ENCODE measurements around the gene NR2C1. TPM values are rescaled to one million over a fixed set of nuclear protein-coding genes. Genes with fewer than 3 reads are reported as not detected.

Gene NR2C1
- total RNA-seq, 8 experiments from 2014 or later: 31.1 to 178 (median 50.1) TPM

GRCh38 chr12:95077341-95077740 is 3.9 kb upstream of the NR2C1 start:
- in situ Hi-C loops (cut with MboI; ENCODE audit: low pct_unique_long_range_greater_than_20kb in 2 of 9, low sequenced_read_pairs in 9 of 9, unreplicated experiment in 9 of 9): no loop called here
- Histone ChIP-seq H3K27ac (no peak overlapping the region), H3K4me3 (no peak overlapping the region), H3K4me1 (replicated peaks in 1 of 2) (no peaks in the 10 kb centered on the region)
- ATAC-seq (replicated peaks in 6 of 8): no peak
- 40 to 97% (median 93%) methylated on average over 2 to 4 of the region's 4 CpGs for whole genome bisulfite sequencing, 10 experiments

DNA sequence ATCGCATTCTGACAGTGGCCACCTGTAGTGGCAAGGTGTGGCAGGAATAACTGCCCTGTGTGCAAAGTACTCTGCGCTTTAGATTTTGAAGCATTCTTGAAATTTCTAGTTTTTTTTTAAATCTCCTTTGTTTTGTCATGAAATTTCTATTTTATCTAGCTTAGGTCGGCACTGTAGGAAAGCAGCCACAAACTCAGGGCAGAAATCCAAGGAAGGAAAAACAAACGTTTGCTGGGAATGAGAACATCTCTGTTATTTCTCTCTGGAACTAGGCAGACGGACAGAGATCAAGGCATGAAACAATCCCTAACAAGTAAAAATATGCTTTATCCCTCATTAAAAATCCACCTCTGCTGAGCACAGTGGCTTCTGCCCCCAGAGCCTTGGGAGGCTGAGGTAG is 1.3 kb upstream of the NR2C1 start:
- WGBS, 10 experiments: 25 to 100% (median 90%) methylated on average over 1 to 5 of the region's 5 CpGs

DNA sequence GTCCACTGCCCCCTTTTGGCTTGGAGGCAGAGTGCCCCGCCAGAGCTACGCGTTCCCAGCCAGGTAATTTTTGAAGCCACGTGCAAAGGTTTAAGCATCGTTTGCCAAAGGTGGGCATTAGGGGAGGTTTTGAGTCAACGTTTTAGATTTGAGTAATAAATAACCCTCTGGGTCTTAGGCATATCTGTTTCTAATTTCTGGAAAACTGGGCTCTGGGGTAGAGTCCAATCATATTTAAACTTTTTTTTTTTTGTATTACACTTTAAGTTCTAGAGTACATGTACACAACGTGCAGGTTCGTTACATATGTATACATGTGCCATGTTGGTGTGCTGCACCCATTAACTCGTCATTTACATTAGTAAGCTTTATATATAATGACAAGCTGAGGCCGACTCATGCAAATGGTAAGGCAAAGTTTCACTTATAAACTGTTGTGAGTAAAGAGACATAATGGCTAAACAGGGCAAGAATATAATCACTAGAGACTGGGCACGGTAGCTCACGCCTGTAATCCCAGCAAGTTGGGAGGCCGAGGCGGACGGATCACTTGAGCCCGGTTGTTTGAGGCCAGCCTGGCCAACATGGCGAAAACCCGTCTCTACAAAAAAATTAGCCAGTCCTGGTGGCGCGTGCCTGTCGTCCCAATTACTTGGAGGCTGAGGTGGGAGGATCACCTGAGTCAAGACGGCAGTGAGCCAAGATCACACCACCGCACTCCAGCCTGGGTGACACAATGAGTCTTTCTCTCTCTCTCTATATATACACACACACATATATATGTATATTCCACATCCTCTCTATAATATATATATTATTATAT is 491 bp upstream of the NR2C1 start:
- peaks cover 3 to 4% of the 10 kb centered on the region in 2 donors for H3K4me1 ChIP-seq (replicated peaks in 1 of 2)
- ATAC-seq (replicated peaks in 6 of 8): peak in 2 of 8 experiments; percentile 2 to 7
- no peak overlapping the region for H3K27ac ChIP-seq
- peak overlapping the region; percentile 73 to 99 (median 85) for H3K4me3 ChIP-seq
- 0 to 78% (median 35%) methylated on average over 1 to 16 of the region's 23 CpGs; no CpG with 5 or more reads in 2 of the 10 experiments for WGBS, 10 experiments
- in situ Hi-C loops (cut with MboI; ENCODE audit: low pct_unique_long_range_greater_than_20kb in 2 of 9, low sequenced_read_pairs in 9 of 9, unreplicated experiment in 9 of 9): no loop called here

More for the DNA sequence above, 1.3 kb upstream of the NR2C1 start:
- in situ Hi-C loops (cut with MboI; ENCODE audit: low pct_unique_long_range_greater_than_20kb in 2 of 9, low sequenced_read_pairs in 9 of 9, unreplicated experiment in 9 of 9): no loop called here
- peaks cover 3 to 4% of the 10 kb centered on the region in 2 donors for H3K4me1 ChIP-seq (replicated peaks in 1 of 2)
- H3K27ac ChIP-seq: no peak overlapping the region
- ATAC-seq (replicated peaks in 6 of 8): no peak
- H3K4me3 ChIP-seq: no peak overlapping the region

GRCh38 chr12:95070378-95070777 is 3.0 kb downstream of the NR2C1 start:
- H3K27ac ChIP-seq: no peak overlapping the region
- WGBS, 10 experiments: 40 to 90% (median 73%) methylated on average over 1 of the region's 1 CpG; no CpG with 5 or more reads in 4 of the 10 experiments
- peaks cover 3 to 4% of the 10 kb centered on the region in 2 donors for H3K4me1 ChIP-seq (replicated peaks in 1 of 2)
- ATAC-seq (replicated peaks in 6 of 8): no peak
- in situ Hi-C loops (cut with MboI; ENCODE audit: low pct_unique_long_range_greater_than_20kb in 2 of 9, low sequenced_read_pairs in 9 of 9, unreplicated experiment in 9 of 9): no loop called here
- no peak overlapping the region for H3K4me3 ChIP-seq

- in situ Hi-C loops (cut with MboI; ENCODE audit: low pct_unique_long_range_greater_than_20kb in 2 of 9, low sequenced_read_pairs in 9 of 9, unreplicated experiment in 9 of 9): no loop called here
- Histone ChIP-seq H3K27ac (no peak overlapping the region), H3K4me1 (replicated peaks in 1 of 2) (no peaks in the 10 kb centered on the region), H3K4me3 (no peak overlapping the region)
- WGBS, 10 experiments: 0 to 100% (median 86%) methylated on average over 1 to 7 of the region's 7 CpGs
- peak in 3 of 8 experiments; percentile 88 to 97 (median 92) for ATAC-seq (replicated peaks in 6 of 8)
These were observed 7.1 kb downstream of the NR2C1 start for GRCh38 chr12:95066091-95066855.

DNA sequence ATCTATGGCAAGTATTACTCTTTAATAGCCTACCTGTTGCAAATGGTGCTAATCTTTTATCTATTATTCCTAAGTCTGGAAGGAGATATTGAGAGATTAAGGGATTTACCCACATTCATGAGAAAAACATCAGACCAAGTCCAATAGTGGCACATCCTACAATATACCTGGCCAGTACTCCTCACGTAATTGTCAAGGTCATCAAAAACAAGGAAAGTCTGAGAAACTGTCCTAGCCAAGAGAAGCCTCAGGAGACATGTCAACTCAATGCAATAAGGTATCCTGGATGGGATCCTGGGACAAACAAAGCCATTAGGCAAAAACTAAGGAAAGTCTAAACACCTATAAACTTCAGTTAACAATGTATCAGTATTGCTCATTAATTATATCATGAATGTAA is 12.5 kb downstream of the NR2C1 start:
- Histone ChIP-seq H3K4me1 (replicated peaks in 1 of 2) (no peaks in the 10 kb centered on the region), H3K4me3 (no peak overlapping the region), H3K27ac (no peak overlapping the region)
- 88 to 100% (median 100%) methylated on average over 1 of the region's 1 CpG; no CpG with 5 or more reads in 4 of the 10 experiments for WGBS, 10 experiments
- in situ Hi-C loops (cut with MboI; ENCODE audit: low pct_unique_long_range_greater_than_20kb in 2 of 9, low sequenced_read_pairs in 9 of 9, unreplicated experiment in 9 of 9): no loop called here
- ATAC-seq (replicated peaks in 6 of 8): no peak

DNA sequence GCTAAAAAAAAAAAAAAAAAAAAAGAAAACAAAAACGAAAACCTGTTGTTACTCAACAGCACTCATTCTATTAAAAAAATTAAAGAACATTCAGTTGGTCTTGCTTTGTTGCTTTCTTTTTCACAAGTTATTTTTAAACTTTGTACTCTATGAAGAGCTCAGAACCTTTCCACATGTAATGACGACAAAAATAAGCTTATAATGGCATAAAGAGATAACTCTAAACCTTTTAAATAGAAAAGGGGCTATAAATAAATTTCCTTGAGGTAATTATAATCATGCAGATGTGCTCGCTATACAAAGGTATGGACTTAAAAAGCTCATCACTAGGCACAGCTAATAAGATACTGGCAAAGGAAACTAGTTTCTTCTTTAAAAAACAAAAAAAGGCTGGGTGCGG is 13.4 kb downstream of the NR2C1 start:
- in situ Hi-C loops (cut with MboI; ENCODE audit: low pct_unique_long_range_greater_than_20kb in 2 of 9, low sequenced_read_pairs in 9 of 9, unreplicated experiment in 9 of 9): no loop called here
- no peak for ATAC-seq (replicated peaks in 6 of 8)
- WGBS, 10 experiments: 53 to 100% (median 90%) methylated on average over 2 to 4 of the region's 4 CpGs
- no peaks in the 10 kb centered on the region for H3K4me1 ChIP-seq (replicated peaks in 1 of 2)
- no peak overlapping the region for H3K4me3 ChIP-seq
- no peak overlapping the region for H3K27ac ChIP-seq

DNA sequence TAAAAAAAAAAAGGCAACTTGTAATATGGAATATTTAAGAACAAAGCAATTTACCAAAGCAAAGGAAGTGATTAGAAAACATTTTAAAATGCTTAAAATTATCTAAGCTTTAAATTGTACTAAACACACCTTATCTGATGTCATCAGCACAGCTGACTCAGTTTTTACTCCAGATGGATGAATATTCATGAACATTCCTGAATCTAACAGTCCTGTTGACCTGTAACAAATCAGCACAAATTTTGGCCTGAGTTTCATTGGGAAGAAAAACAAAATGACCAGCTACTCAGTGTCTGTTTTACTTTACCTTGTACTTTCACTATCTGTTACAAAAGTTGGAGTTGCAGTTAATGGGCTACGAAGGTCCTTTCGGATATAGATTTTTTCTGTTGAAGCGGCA is 16.0 kb downstream of the NR2C1 start:
- in situ Hi-C loops (cut with MboI; ENCODE audit: low pct_unique_long_range_greater_than_20kb in 2 of 9, low sequenced_read_pairs in 9 of 9, unreplicated experiment in 9 of 9): no loop called here
- Histone ChIP-seq H3K4me3 (no peak overlapping the region), H3K27ac (no peak overlapping the region), H3K4me1 (replicated peaks in 1 of 2) (no peaks in the 10 kb centered on the region)
- WGBS, 10 experiments: 80 to 100% (median 100%) methylated on average over 1 to 3 of the region's 3 CpGs
- ATAC-seq (replicated peaks in 6 of 8): peak in 3 of 8 experiments; percentile 46 to 86 (median 77)

DNA sequence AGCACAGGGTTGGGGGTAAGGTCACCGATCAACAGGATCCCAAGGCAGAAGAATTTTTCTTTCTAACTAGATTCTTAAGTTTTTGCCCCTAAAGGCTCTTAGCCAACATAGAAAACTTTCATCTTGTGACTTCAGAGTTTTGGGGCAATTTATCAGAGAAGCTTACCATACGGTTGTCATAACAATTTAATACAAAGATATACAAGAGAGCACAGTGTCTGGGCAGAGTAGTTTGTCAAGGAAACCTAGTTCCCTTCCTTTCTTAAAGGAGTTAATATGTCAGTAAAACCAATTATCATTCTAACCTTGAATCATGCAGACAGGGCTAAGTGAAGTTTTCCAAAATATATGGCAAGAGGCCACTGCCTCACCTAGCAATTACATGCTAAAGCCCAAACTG is 18.4 kb downstream of the NR2C1 start:
- no peak overlapping the region for H3K27ac ChIP-seq
- 40 to 100% (median 80%) methylated on average over 1 to 2 of the region's 2 CpGs; no CpG with 5 or more reads in 6 of the 10 experiments for WGBS, 10 experiments
- in situ Hi-C loops (cut with MboI; ENCODE audit: low pct_unique_long_range_greater_than_20kb in 2 of 9, low sequenced_read_pairs in 9 of 9, unreplicated experiment in 9 of 9): no loop called here
- H3K4me3 ChIP-seq: no peak overlapping the region
- peak in 3 of 8 experiments; percentile 14 to 58 (median 35) for ATAC-seq (replicated peaks in 6 of 8)
- no peaks in the 10 kb centered on the region for H3K4me1 ChIP-seq (replicated peaks in 1 of 2)

GRCh38 chr12:95054206-95054605 is 19.2 kb downstream of the NR2C1 start:
- in situ Hi-C loops (cut with MboI; ENCODE audit: low pct_unique_long_range_greater_than_20kb in 2 of 9, low sequenced_read_pairs in 9 of 9, unreplicated experiment in 9 of 9): no loop called here
- Histone ChIP-seq H3K4me3 (no peak overlapping the region), H3K27ac (no peak overlapping the region), H3K4me1 (replicated peaks in 1 of 2) (no peaks in the 10 kb centered on the region)
- ATAC-seq (replicated peaks in 6 of 8): peak in 2 of 8 experiments; percentile 10 to 52
- WGBS, 10 experiments: 50 to 100% (median 100%) methylated on average over 1 to 2 of the region's 2 CpGs; no CpG with 5 or more reads in 3 of the 10 experiments

GRCh38 chr12:95051241-95051640 is 22.2 kb downstream of the NR2C1 start:
- in situ Hi-C loops (cut with MboI; ENCODE audit: low pct_unique_long_range_greater_than_20kb in 2 of 9, low sequenced_read_pairs in 9 of 9, unreplicated experiment in 9 of 9): no loop called here
- no peak overlapping the region for H3K4me3 ChIP-seq
- H3K4me1 ChIP-seq (replicated peaks in 1 of 2): no peaks in the 10 kb centered on the region
- 33 to 100% (median 95%) methylated on average over 1 to 4 of the region's 4 CpGs for WGBS, 10 experiments
- peak in 2 of 8 experiments; percentile 86 to 90 for ATAC-seq (replicated peaks in 6 of 8)
- H3K27ac ChIP-seq: no peak overlapping the region

- Histone ChIP-seq H3K4me3 (no peak overlapping the region), H3K4me1 (replicated peaks in 1 of 2) (no peaks in the 10 kb centered on the region), H3K27ac (no peak overlapping the region)
- in situ Hi-C loops (cut with MboI; ENCODE audit: low pct_unique_long_range_greater_than_20kb in 2 of 9, low sequenced_read_pairs in 9 of 9, unreplicated experiment in 9 of 9): no loop called here
- no peak for ATAC-seq (replicated peaks in 6 of 8)
- WGBS, 10 experiments: 76 to 100% (median 95%) methylated on average over 1 to 2 of the region's 2 CpGs; no CpG with 5 or more reads in 2 of the 10 experiments
These were observed 35.5 kb downstream of the NR2C1 start for GRCh38 chr12:95037906-95038305.

DNA sequence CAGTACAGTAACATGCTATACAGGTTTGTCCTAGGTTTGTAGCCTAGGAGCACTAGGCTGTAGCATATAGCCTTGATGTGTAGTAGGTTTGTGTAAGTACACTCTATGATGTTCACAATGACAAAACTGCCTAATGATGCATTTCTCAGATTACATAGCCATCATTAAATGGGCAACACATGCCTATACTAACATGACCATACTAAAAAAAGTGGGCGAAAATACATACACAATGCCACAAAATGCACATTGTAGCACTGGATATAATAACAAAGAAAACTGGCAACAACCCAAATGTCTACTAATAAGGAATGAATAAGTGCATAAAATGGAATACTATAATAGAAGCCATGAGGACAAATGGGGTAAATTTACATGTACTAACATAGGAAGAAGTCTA is 38.7 kb downstream of the NR2C1 start:
- H3K4me1 ChIP-seq (replicated peaks in 1 of 2): no peaks in the 10 kb centered on the region
- in situ Hi-C loops (cut with MboI; ENCODE audit: low pct_unique_long_range_greater_than_20kb in 2 of 9, low sequenced_read_pairs in 9 of 9, unreplicated experiment in 9 of 9): no loop called here
- H3K4me3 ChIP-seq: no peak overlapping the region
- peak in 3 of 8 experiments; percentile 49 to 87 (median 58) for ATAC-seq (replicated peaks in 6 of 8)
- H3K27ac ChIP-seq: no peak overlapping the region
- WGBS, 10 experiments: 0 to 100% (median 80%) methylated on average over 1 of the region's 1 CpG; no CpG with 5 or more reads in 1 of the 10 experiments

All from motor neuron (in vitro differentiated cells).